HG03460 (cell line): ENCODE measurements around the gene RPEL1.
"Not testable (repeated sequence)": the region's sequence is repeated elsewhere in the genome, so short reads cannot be mapped to it uniquely, and the experiment has no call there.

Source experiments
- ATAC-seq: cut with Tn5 transposase; IDR thresholded peaks from one replicate; pipeline ENCODE4 v1.9.1; 2021; ENCODE audit not compliant: unreplicated experiment

Gene RPEL1

DNA sequence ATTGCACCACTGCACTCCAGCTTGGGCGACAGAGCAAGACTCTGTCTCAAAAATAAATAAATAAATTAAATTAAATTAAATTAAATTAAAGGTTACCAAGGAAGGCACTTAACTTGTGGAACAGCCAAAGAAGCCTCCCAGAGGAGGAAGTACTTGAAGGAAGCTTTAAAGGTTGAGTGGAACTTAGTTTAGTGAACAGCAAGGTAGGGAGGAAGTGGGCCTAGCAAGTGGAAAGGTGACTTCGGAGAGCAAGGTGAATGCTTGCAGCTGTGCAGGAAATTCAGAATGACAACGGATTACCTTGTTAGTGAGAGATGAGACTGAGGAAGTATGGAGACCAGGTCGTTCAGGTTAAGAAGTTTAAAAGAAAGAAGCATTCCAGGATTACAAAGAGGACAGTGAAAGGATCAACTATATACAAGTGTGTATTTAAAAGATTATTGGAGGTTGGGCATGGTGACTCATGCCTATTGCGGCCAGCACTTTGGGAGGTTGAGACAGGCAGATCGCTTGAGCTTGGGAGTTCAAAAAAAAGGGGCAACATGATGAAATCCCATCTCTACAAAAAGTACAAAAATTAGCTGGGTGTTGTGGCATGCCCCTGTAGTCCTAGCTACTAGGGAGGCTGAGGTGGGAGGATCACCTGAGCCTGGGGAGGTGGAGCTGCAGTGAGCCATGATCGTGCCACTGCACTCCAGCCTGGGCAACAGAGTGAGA lies 12.8 kb upstream of the RPEL1 start:
- no peak for ATAC-seq

DNA sequence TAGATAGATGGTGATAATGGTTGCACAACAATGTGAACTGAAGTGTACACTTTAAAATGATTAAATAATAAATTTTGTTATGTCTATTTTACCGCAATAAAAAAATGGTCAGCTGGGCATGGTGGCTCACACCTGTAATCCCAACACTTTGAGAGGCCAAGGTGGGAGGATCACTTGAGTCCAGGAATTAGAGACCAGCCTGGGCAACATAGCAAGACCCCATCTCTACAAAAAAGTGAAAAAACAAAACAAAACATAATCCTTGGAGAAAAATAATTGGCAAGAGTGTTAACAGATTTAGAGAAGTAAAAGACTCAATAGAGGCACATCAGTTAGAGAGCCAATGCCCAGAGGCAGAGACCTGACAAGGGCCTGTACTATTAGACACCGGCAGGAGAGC lies 9.9 kb upstream of the RPEL1 start:
- no peak for ATAC-seq

DNA sequence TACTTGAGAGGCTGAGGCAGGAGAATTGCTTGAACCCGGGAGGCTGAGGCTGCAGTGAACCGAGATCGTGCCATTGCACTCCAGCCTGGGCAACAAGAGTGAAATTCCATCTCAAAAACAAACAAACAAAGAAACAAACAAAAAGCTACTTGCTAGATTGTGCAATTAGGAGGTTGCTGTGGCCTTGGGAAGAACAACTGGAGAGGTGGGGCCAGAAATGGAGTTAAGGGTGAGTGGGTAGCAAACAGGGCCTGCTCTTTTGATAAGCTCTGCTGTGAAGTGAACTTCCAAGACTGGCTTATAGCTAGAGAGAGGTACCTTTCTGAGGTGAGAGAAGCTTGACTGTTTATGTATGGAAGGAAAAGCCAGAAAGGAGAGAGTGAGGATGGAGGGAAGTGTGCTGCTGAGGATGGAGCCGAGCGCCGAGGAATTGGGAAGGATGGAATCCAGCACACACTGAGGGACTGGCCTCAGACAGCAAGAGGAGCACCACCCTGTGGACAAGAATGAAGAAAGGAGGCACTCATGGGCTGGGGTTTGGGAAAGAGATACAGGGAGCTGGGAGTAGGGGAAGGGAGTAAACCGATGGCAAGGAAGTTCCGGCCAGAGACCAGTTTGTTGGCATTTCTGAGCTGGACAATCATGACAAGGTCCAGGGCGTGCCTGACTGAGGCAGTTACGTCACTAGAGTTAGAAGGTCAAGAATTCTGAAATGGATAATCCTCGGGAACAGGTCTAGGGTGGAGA lies 7.0 kb upstream of the RPEL1 start:
- ATAC-seq: no peak

DNA sequence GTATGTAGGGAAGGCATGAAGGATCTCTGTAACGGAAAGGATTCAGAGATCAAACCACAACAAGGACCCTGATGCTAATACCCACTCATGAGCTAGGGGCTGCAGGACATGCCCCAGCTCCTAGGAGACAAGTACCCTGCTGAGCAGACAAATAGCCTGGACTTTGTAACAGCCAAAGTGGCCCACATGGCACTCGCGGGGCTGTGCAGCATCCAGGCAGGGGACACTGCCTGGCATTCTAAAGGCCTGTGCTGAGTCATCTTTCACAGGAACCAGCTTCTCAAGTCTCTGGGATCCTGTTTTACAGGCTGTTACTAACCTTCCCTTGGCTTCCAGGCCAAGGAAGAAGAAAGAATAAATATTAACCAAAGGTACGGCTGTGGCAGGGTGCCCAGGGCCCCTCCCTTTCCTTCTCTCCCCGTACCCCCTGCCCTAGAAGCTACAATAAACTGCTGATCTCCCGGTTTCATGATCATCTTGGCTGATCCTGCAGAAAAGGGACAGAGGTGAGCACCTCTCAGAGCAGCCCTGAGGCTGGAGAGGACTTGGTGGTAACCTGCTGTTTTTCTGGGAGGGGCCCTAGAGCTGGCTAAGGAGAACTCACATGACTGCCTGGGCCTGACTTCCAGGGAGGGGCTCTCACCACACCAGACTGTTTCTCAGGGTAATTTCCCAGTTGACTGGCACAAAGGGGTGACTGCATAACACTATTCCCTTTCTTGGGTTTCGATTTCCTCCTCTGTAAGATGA lies 4.2 kb upstream of the RPEL1 start:
- no peak for ATAC-seq

DNA sequence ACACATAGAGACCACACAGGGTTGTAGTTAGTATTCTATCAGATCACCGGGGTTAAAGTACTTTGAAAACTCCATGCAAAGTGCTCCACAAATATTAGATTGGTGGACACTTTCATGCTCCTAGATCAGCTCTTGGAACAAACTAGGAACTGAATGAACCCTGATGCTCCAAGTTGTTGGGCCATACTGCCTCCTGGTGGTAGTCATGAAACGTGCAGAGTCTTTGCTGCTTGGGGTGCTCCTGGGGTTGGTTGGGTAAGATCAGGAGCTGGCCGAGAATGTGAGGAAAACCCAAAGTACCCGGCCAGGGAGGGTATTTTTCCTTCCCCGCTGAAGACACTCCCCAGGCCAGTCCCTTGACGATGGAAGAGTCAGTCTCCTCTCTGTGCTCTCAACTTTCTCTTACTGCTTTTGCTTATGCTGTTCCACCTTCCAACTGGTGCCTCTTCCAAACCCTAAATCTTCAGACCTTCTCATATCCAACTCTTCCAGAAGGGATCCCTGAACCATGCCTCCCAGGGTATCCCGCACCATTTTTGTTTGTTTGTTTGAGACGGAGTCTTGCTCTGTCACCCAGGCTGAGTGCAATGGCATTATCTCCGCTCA lies 918 bp upstream of the RPEL1 start:
- ATAC-seq: no peak

DNA sequence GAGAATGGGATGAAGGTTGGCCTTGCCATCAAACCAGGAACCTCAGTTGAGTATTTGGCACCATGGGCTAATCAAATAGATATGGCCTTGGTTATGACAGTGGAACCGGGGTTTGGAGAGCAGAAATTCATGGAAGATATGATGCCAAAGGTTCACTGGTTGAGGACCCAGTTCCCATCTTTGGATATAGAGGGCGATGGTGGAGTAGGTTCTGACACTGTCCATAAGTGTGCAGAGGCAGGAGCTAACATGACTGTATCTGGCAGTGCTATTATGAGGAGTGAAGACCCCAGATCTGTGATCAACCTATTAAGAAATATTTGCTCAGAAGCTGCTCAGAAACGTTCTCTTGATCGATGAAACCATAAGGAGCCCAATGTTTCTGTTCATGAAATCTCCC lies 637 bp downstream of the RPEL1 start:
- ATAC-seq: no peak

DNA sequence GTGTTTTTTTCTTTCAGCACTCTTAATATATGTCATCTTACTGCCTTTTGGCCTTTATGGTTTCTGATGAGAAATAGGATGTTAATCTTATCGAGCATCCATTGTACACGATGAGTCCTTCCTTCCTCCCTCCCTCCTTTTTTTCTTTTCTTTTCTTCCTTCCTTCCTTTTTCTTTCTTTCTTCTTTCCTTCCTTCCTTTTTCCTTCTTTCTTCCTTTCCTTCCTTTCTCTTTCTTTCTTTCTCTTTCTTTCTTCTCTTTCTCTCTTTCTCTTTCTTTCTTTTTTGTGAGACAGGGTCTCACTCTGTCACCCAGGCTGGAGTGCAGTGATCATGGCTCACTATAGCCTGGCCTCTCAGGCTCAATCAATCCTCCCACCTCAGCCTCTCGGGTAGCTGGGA lies 8.4 kb downstream of the RPEL1 start:
- ATAC-seq: no peak

DNA sequence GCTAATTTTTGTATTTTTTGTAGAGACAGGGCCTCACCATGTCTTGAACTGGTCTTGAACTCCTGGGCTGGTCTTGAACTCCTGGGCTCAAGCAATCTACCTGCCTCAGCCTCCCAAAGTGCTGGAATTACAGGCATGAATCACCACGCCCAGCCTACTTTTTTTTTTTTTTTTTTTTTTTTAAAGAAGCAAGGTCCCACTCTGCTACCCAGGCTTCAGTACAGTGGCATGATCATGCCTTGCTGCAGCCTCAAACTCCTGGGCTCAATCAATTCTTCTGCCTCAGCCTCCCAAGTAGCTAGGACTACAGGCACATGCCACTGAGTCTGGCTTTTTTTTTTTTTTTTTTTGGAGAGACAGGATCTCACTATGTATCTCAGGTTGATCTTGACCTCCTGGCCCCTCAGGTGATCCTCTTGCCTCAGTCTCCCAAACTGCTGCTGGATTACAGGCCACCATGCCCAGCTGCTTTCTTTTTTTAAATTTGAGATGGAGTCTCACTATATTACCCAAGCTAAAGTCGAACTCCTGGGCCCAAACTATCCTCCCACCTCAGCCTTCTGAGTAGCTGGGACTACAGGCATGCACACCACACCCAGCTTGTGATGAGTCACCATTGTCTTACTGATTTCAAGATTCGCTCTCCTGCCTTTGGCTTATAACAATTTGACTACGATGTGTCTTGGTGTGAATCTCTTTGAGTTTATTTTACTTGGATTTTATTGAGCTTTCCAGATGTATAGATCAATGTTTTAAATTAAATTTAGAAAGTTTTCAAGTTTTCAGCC lies 9.0 kb downstream of the RPEL1 start:
- ATAC-seq: no peak

DNA sequence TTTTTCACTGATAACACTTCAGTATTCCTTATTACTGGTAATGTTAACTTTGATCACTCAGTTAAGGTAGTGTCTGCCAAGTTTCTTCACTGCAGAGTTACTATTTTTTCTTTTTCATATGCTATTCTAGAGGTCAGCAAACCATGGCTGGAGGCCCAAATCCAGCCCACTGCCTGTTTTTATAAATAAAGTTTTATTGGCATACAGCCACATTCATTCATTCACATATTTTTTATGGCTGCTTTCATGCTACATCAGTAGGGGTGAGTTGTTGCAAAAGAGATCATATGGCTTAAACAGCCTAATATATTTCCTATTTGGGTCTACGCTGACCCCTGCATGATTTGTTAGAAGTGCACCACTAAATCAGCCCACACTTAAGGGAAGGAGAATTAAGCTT lies 10.9 kb downstream of the RPEL1 start:
- no peak for ATAC-seq

DNA sequence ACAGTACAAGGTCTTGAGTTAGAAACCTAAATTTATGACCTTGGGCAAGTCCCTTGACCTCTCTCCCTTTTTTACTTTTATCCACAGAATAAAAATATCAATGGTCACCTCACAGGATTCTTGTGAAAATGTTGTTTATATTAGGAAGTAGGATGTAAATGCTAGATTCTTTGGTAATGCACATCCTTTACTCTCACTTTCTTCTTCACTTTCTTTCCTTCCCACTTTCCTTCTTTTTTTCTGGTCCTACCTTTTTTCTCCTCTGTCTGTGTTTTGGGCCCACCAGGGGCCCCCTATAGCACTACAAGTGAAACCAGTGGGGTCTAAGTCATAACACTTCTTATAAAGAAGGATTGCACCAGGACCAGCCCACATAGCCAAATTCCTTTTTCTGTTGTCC lies 12.1 kb downstream of the RPEL1 start:
- no peak for ATAC-seq

DNA sequence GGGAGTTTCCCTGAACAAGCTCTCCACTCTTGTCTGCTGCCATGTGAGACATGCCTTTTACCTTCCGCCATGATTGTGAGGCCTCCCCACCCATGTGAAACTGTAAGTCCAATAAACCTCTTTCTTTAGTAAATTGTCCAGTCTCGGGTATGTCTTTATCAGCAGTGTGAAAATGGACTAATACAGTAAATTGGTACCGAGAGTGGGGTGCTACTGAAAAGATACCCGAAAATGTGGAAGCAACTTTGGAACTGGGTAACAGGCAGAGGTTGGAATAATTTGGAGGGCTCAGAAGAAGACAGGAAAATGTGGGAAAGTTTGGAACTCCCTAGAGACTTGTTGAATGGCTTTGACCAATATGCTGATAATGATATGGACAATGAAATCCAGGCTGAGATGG lies 13.2 kb downstream of the RPEL1 start:
- ATAC-seq: not testable (repeated sequence)

DNA sequence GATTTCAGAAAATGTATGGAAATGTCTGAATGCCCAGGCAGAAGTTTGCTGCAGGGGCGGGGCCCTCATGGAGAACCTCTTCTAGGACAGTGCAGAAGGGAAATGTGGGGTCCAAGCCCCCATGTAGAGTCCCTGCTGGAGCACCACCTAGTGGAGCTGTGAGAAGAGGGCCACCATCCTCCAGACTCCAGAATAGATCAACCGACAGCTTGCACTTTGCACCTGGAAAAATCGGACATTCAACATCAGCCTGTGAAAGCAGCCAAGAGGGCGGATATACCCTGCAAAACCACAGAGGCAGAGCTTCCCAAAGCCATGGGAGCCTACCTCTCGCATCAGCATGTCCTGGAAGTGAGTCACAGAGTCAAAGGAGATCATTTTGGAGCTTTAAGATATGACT lies 14.3 kb downstream of the RPEL1 start:
- ATAC-seq: no peak

DNA sequence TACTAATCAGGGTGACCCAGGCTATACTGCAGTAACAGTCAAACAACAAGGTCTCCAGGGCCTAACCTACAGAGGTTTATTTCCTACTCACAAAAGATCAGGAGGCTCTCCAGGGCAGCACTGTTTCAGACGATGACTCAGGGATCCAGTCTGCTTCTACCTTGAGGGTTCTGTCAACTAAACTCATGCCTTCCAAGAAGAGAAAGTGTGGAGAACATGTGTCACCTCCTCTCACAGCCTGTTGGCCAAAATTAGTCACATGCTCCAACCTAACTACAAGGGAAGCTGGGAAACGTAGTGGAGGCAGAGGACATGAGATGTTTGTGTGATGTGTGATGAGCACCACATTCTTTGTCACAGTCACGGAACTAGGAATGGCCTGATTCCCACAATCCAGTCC lies 16.5 kb downstream of the RPEL1 start:
- ATAC-seq: no peak

DNA sequence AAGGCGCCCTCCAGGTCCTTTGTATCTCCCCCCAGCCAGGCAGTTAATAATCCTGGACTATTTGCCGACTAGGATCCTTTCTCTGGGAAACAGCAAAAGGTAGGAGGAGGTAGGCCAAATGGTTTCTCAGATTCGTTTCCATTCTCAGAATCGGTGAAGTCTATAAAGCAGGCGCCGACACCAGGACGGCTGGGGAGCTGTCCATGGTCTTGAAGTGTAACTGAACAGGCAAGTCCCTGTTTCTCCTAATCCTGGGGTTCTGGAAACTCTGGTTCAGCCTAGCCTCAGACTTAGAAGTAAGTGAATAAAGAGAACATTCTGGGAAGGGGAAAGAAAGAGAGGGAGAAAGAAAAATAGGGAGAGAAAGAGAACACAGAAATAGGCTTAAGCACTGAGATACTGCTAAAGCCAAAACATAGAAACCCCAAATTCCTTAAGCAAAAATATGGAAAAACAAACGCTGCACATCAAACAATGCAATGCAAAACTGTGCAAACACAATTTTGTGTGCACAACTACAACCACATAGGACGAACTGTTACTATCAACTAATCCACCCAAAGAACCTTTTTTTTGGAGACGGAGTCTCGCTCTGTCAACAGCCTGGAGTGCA lies 20.1 kb downstream of the RPEL1 start:
- ATAC-seq: no peak

DNA sequence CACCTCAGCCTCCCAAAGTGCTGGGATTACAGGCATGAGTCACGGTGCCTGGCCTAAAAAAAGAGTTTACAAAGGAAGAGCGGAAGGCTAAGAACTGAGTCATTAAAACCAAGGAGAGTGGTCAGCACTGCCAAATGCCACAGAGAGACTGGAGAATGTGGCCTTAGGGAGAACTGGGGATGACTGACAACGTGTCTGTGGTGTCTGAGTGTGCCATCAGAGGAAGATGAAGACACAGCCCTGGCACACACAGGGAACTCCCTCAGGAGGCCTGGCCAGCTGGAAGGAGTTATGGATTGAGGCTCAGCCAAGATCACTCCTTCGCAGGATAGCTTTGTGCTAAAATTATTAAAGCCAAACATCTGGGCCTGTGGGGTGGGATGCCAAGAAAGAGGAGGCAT lies 27.4 kb downstream of the RPEL1 start:
- ATAC-seq: no peak

DNA sequence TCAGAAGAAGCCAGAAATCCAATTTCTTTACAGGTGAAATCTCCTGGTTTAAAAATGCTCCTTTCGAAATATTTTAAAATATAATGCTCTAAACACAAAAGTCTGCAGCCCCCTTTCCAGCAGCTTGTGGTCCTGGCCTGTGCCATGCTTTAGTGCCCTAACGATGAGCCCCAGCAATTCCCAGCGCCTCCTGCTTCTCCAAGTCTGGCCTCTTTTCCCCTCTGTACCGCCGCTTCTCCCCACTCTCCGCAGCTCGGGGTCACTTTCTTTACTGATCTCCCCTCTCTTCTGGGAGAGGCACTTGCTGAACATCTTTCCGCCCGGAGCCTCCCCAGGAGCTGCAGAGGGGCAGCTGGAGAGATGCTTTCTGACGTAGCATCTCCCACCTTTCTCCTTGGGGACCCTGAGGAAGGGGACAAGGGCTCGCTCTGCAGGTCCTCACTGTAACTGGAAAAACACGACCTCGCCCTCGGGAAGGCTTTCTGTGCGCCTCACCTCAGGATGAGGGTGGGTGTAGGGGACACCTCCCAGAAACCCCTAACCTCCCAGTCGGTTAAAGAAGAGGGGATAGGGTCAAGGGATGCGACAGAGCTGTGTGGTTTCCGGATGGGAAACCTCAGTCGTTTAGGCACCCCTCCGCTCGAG lies 30.7 kb downstream of the RPEL1 start:
- no peak for ATAC-seq

DNA sequence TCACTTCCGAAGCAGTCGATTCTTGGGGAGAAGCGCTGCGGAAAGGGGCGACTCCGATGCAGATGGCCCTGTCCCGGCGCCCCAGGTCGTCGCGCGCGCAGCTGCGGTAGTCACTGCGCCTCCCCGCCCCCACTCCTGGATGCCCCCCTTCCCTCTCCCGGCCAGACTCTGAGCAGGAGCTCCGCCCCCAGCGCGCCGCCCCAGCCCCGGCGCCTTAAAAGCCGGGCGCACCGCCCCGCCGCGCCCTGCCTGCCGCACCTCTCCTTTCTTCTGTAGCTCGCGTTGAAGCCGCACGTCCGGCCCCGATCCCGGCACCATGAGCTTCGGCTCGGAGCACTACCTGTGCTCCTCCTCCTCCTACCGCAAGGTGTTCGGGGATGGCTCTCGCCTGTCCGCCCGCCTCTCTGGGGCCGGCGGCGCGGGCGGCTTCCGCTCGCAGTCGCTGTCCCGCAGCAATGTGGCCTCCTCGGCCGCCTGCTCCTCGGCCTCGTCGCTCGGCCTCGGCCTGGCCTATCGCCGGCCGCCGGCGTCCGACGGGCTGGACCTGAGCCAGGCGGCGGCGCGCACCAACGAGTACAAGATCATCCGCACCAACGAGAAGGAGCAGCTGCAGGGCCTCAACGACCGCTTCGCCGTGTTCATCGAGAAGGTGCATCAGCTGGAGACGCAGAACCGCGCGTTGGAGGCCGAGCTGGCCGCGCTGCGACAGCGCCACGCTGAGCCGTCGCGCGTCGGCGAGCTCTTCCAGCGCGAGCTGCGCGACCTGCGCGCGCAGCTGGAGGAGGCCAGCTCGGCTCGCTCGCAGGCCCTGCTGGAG lies 31.4 kb downstream of the RPEL1 start, which contains the start of gene INA:
TSS of gene INA (plus strand) at position 243 of the 817 bp plus-strand sequence. CDS start at position 317, 74 bp downstream.
- ATAC-seq: no peak

DNA sequence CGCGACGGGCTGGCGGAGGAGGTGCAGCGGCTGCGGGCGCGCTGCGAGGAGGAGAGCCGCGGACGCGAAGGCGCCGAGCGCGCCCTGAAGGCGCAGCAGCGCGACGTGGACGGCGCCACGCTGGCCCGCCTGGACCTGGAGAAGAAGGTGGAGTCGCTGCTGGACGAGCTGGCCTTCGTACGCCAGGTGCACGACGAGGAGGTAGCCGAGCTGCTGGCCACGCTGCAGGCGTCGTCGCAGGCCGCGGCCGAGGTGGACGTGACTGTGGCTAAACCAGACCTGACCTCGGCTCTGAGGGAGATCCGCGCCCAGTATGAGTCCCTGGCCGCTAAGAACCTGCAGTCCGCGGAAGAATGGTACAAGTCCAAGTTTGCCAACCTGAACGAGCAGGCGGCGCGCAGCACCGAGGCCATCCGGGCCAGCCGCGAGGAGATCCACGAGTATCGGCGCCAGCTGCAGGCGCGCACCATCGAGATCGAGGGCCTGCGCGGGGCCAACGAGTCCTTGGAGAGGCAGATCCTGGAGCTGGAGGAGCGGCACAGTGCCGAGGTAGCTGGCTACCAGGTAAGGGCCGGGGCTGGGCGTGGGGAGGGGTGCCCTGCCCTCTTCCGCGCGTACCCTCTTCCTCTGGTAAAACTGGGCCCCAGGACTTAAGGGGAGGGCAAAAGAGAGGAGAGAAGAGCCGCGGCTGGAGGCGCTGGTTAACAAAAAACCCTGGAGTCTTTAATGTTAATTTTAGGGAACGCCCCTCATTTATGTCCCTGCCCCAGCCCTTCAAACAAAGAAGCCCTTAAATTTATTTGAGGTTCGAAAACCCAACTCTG lies 32.2 kb downstream of the RPEL1 start:
- ATAC-seq: no peak
